ENCODE measurements around the gene GGT7.
"Not testable (repeated sequence)": the region's sequence is repeated elsewhere in the genome, so short reads cannot be mapped to it uniquely, and the experiment has no call there.

Gene GGT7

GRCh38 chr20:34807944-34808465 is 64.7 kb downstream of the GGT7 start:
- in situ Hi-C loops (cut with MboI; ENCODE audit: low pct_unique_long_range_greater_than_20kb, low sequenced_read_pairs); DNase-seq: not testable (repeated sequence)

- no peak for DNase-seq
- in situ Hi-C loops (cut with MboI; ENCODE audit: low pct_unique_long_range_greater_than_20kb, low sequenced_read_pairs), result no loop called here
Measured at GRCh38 chr20:34806255-34806654, 66.4 kb downstream of the GGT7 start.

GRCh38 chr20:34798871-34799270 is 73.8 kb downstream of the GGT7 start:
- in situ Hi-C loops (cut with MboI; ENCODE audit: low pct_unique_long_range_greater_than_20kb, low sequenced_read_pairs), result no loop called here
- DNase-seq, result no peak

DNA sequence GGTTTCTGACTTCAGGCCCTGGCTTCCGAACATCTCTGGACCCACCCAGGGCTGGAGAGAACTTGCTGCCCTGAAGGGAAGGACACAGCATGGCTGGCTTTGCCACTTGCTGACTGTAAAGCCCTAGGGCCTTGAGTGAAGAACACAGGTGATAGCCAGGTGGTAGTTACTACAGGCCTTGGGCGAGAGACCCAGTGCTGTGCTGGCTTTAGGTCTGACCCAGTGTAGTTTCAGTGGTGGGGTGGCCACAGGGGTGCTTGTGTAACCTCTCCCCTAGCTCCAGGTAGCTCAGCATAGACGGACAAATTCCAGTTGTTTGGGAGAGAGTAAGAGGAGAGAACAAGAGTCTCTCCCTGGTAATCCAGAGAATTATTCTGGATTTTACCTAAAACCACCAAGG is 74.3 kb downstream of the GGT7 start:
- DNase-seq, result no peak
- in situ Hi-C loops (cut with MboI; ENCODE audit: low pct_unique_long_range_greater_than_20kb, low sequenced_read_pairs), result no loop called here

DNA sequence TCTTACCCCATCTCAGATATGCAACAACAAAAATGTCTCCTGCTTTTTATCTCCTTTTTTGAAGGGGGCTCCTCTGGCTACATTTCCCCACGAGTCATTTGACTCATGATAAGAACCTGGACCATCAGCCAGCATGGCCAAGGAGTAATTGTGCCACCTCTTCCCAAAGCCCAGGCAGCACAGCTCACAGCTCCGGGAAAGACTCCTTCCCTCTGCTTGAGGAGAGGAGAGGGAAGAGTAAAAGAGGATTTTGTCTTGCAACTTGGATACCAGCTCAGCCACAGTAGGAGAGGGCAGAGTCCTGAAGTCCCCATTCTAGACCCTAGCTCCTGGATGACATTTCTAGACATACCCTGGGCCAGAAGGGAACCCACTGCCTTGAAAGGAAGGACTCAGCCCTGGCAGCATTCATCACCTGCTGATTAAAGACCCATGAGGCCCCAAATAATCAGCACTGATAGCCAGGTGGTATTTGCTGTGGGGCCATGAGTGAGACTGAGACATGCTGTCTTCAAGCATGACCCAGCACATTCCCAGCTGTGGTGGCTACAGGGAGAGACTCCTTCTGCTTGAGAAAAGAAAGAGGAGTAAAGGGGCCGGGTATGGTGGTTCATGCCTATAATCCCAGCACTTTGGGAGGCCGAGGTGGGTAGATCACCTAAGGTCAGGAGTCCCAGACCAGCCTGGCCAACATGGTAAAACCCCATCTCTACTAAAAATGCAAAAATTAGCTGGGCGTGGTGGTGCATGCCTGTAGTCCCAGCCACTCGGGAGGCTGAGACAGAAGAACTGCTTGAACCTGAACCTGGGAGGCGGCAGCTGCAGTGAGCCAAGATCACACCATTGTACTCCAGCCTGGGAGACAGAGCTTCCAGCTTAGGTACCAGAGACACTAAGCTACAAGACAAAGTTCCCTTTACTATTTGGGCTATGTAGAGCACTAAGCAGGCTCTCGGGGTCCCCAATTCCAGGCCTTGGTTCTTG is 75.4 kb downstream of the GGT7 start:
- in situ Hi-C loops (cut with MboI; ENCODE audit: low pct_unique_long_range_greater_than_20kb, low sequenced_read_pairs), result no loop called here
- DNase-seq, result no peak
